GM13976 (cell line): ENCODE data around the gene L3MBTL4.

Experiments used
- DNase-seq: peaks from one replicate; pipeline ENCODE4 v3.0.0; 2012; ENCODE audit warnings: low spot score
- CTCF ChIP-seq: IDR thresholded peaks from 2 replicates; pipeline ENCODE4 v1.5.1; 2012; ENCODE audit warnings: borderline replicate concordance, mild to moderate bottlenecking; ENCODE audit not compliant: insufficient read depth; ENCODE audit errors: extremely low read depth, missing control alignments, control extremely low read depth
- in situ Hi-C: fragments of 300-500 bp; cut with MboI; formaldehyde crosslinking; loops from one replicate; pipeline ENCODE4 v1.12.0; 2022; ENCODE audit warnings: low sequenced_read_pairs, mixed read lengths, inconsistent platforms; ENCODE audit not compliant: unreplicated experiment

The L3MBTL4 gene

GRCh38 chr18:5979176-5979888 is 435.4 kb downstream of the L3MBTL4 start:
- DNase-seq: no peak
- TF ChIP-seq CTCF: no peak
- in situ Hi-C loops: no loop called here

- TF ChIP-seq CTCF: no peak
- no peak for DNase-seq
- in situ Hi-C loops: no loop called here
Observed at GRCh38 chr18:5977022-5977421, 437.7 kb downstream of the L3MBTL4 start.

- TF ChIP-seq CTCF: no peak
- DNase-seq: peak; percentile 70
- in situ Hi-C loops: no loop called here
Observed at GRCh38 chr18:5975111-5976002, 439.4 kb downstream of the L3MBTL4 start.

GRCh38 chr18:5974696-5975095 is 440.0 kb downstream of the L3MBTL4 start:
- TF ChIP-seq CTCF: no peak
- DNase-seq: no peak
- in situ Hi-C loops: no loop called here

GRCh38 chr18:5973099-5973498 is 441.6 kb downstream of the L3MBTL4 start:
- DNase-seq: no peak
- in situ Hi-C loops: no loop called here
- no peak for TF ChIP-seq CTCF

GRCh38 chr18:5972298-5972697 is 442.4 kb downstream of the L3MBTL4 start:
- TF ChIP-seq CTCF: no peak
- peak; percentile 45 for DNase-seq
- in situ Hi-C loops: no loop called here
